Peyer's patch (tissue), 4 donors: ENCODE data around the gene BRICD5. TPM values are rescaled to one million over a fixed set of nuclear protein-coding genes. Genes with fewer than 3 reads are reported as not detected.

Source experiments
- DNase-seq, 3 donors: peaks; one replicate each; pipeline ENCODE4 v3.0.0-alpha.2; 2017 to 2019
- H3K27ac ChIP-seq, 4 donors: fragments of 200-600 bp; sonication (generic); one replicate each; pipeline ENCODE4 v1.5.1; 2016 to 2019
- H3K27me3 ChIP-seq, 2 donors: fragments of 200-600 bp; sonication (generic); one replicate each; pipeline ENCODE4 v1.5.1; 2019
- H3K36me3 ChIP-seq, 3 donors: fragments of 200-600 bp; sonication (generic); one replicate each; pipeline ENCODE4 v1.5.1; 2016 to 2019
- H3K4me1 ChIP-seq, 4 donors: fragments of 200-600 bp; sonication (generic); one replicate each; pipeline ENCODE4 v1.5.1; 2016 to 2019
- H3K4me3 ChIP-seq, 4 donors: fragments of 200-600 bp; sonication (generic); 1 replicate in 3 of 4; 2 replicates in 1 of 4; pipeline ENCODE4 v1.5.1; 2016 to 2019; ENCODE audit warnings: mild to moderate bottlenecking in 1 of 4
- H3K9me3 ChIP-seq, 4 donors: fragments of 200-600 bp; sonication (generic); one replicate each; pipeline ENCODE4 v1.5.1; 2016 to 2019; ENCODE audit warnings: mild to moderate bottlenecking in 1 of 4
- POLR2A ChIP-seq, 2 donors: fragments of 450-650 bp; IDR thresholded peaks; one replicate each; pipeline ENCODE4 v1.5.1; 2017; ENCODE audit warnings: antibody characterized with exemption in 2 of 2, mild to moderate bottlenecking in 2 of 2, moderate library complexity in 2 of 2
- total RNA-seq, 4 donors: library from RNA; depleted of rRNA; stranded (reverse); fragments of >200 nt; gene quantifications; one replicate each; pipeline ENCODE4 v1.1.0, GENCODE V29; 2016
- TF ChIP-seq, protein P1 (sequence below), 6 experiments: fragments of 450-650 bp in 4 of 6; fragments of 200-600 bp in 2 of 6; sonication (generic) in 1 of 6; IDR thresholded peaks; one replicate each; pipeline ENCODE4 v1.5.1; 2017 to 2019; ENCODE audit warnings: antibody characterized with exemption in 6 of 6, mild to moderate bottlenecking in 3 of 6, moderate library complexity in 1 of 6

Gene BRICD5
- total RNA-seq, 4 donors from 2014 or later, result 13.3 to 44.6 (median 19.8) TPM

DNA sequence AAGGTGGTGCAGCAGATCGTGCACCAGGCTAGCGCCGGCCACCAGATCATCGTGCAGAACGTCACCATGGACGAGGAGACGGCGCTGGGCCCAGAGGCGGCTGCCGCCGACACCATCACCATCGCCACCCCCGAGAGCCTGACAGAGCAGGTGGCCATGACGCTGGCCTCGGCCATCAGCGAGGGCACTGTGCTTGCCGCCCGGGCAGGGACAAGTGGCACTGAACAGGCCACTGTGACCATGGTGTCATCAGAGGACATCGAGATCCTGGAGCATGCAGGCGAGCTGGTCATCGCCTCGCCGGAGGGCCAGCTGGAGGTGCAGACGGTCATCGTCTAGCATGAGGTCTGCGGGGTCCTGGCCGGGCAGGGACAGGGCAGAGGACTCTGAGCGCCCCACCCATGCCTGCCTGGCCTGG lies 24.6 kb upstream of the BRICD5 start:
- Histone ChIP-seq H3K27me3 (peaks cover 0 to 19% of the 10 kb centered on the region in 2 donors), H3K4me1 (peaks cover 5 to 28% (median 14%) of the 10 kb centered on the region in 4 donors), H3K4me3 (no peak overlapping the region), H3K27ac (no peak overlapping the region), H3K36me3 (peaks cover 0 to 57% (median 0%) of the 10 kb centered on the region in 3 donors), H3K9me3 (no peaks in the 10 kb centered on the region)
- TF ChIP-seq, protein P1, sequence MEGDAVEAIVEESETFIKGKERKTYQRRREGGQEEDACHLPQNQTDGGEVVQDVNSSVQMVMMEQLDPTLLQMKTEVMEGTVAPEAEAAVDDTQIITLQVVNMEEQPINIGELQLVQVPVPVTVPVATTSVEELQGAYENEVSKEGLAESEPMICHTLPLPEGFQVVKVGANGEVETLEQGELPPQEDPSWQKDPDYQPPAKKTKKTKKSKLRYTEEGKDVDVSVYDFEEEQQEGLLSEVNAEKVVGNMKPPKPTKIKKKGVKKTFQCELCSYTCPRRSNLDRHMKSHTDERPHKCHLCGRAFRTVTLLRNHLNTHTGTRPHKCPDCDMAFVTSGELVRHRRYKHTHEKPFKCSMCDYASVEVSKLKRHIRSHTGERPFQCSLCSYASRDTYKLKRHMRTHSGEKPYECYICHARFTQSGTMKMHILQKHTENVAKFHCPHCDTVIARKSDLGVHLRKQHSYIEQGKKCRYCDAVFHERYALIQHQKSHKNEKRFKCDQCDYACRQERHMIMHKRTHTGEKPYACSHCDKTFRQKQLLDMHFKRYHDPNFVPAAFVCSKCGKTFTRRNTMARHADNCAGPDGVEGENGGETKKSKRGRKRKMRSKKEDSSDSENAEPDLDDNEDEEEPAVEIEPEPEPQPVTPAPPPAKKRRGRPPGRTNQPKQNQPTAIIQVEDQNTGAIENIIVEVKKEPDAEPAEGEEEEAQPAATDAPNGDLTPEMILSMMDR (IDR thresholded peaks at IDR 0.05), result no peak
- no peak for TF ChIP-seq POLR2A (IDR thresholded peaks at IDR 0.05)
- peak in 1 of 3 donors; percentile 45 for DNase-seq

DNA sequence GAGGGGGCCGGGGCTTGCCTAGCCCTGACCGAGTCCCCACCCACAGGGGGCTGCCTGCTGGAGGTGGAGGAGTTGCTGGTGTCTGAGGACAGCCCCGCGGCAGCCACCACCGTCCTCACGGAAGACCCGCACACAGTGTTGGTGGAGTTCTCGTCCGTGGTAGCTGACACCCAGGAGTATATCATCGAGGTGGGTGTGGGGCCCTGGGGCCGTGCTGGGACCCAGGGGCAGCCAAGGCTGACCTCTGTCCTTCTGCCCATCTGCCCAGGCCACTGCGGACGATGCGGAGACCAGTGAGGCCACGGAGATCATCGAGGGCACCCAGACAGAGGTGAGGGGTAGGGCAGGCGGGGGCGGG lies 24.1 kb upstream of the BRICD5 start:
- TF ChIP-seq, protein P1 (IDR thresholded peaks at IDR 0.05), result no peak
- no peak for TF ChIP-seq POLR2A (IDR thresholded peaks at IDR 0.05)
- Histone ChIP-seq H3K27me3 (peaks cover 0 to 19% of the 10 kb centered on the region in 2 donors), H3K9me3 (no peaks in the 10 kb centered on the region), H3K36me3 (peaks cover 0 to 61% (median 0%) of the 10 kb centered on the region in 3 donors), H3K27ac (no peak overlapping the region), H3K4me3 (no peak overlapping the region), H3K4me1 (peaks cover 5 to 28% (median 14%) of the 10 kb centered on the region in 4 donors)
- no peak for DNase-seq

DNA sequence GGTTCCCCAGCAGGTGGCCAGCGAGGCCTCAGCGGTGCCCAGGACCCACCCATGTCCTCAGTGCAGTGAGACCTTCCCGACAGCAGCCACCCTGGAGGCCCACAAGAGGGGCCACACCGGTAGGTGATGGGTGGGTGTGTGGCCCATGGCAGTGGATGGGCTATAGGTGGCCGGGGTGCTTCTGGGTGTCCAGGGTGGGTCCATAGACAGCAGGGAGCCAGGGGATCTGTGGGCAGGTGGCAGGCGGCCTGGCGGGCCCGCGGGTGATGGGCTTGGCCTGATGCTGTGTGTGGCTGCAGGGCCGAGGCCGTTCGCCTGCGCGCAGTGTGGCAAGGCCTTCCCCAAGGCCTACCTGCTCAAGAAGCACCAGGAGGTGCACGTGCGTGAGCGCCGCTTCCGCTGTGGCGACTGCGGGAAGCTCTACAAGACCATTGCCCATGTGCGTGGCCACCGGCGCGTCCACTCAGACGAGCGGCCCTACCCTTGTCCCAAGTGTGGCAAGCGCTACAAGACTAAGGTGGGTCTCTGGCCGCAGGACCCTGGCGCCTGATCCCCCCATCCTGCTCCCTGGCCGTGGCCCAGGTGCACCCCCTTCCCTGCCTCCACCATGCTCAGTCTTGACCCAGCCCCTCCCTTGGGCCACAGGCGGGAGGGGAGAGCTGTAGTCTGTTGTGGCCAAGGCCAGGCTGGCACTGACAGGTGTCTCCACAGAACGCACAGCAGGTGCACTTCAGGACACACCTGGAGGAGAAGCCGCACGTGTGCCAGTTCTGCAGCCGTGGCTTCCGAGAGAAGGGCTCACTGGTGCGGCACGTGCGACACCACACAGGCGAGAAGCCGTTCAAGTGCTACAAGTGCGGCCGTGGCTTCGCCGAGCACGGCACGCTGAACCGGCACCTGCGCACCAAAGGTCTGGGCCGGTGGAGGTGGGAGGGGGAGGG lies 23.5 kb upstream of the BRICD5 start:
- Histone ChIP-seq H3K9me3 (no peaks in the 10 kb centered on the region), H3K36me3 (peaks cover 0 to 68% (median 0%) of the 10 kb centered on the region in 3 donors), H3K4me3 (no peak overlapping the region), H3K27ac (no peak overlapping the region), H3K4me1 (peaks cover 5 to 28% (median 14%) of the 10 kb centered on the region in 4 donors), H3K27me3 (peaks cover 0 to 19% of the 10 kb centered on the region in 2 donors)
- TF ChIP-seq, protein P1 (IDR thresholded peaks at IDR 0.05), result no peak
- no peak for TF ChIP-seq POLR2A (IDR thresholded peaks at IDR 0.05)
- peak in 1 of 3 donors; percentile 44 for DNase-seq

DNA sequence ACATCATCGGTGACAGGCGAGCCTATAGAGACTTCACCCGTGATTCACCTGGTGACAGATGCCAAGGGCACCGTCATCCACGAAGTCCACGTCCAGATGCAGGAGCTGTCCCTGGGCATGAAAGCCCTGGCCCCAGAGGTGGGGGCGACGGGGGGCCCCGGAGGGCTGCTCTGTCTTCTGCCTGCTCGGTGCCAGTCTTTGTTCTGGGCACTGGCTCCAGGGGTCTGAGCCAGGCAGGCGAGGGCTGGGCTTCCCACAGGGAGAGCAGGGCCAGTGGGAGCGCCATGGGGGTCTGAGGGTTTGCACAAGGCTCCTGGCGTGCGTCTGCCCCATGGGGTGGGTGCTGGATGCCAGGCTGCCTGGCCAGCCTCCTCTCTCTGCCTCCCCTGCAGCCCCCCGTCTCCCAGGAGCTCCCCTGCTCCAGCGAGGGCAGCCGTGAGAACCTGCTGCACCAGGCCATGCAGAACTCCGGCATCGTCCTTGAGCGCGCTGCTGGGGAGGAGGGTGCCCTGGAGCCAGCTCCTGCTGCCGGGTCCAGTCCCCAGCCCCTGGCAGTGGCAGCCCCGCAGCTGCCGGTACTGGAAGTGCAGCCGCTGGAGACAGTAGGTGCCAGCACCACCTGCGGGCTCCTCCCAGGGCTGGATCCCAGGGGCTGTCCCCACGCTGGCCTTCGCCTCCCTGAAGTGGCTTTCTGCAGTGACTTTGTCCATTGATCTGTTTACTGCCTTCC lies 22.5 kb upstream of the BRICD5 start:
- DNase-seq, result no peak
- Histone ChIP-seq H3K9me3 (no peaks in the 10 kb centered on the region), H3K4me3 (no peak overlapping the region), H3K27me3 (peaks cover 0 to 19% of the 10 kb centered on the region in 2 donors), H3K27ac (no peak overlapping the region), H3K4me1 (peaks cover 5 to 28% (median 14%) of the 10 kb centered on the region in 4 donors), H3K36me3 (peaks cover 0 to 77% (median 0%) of the 10 kb centered on the region in 3 donors)
- TF ChIP-seq POLR2A (IDR thresholded peaks at IDR 0.05), result no peak
- TF ChIP-seq, protein P1 (IDR thresholded peaks at IDR 0.05), result no peak

DNA sequence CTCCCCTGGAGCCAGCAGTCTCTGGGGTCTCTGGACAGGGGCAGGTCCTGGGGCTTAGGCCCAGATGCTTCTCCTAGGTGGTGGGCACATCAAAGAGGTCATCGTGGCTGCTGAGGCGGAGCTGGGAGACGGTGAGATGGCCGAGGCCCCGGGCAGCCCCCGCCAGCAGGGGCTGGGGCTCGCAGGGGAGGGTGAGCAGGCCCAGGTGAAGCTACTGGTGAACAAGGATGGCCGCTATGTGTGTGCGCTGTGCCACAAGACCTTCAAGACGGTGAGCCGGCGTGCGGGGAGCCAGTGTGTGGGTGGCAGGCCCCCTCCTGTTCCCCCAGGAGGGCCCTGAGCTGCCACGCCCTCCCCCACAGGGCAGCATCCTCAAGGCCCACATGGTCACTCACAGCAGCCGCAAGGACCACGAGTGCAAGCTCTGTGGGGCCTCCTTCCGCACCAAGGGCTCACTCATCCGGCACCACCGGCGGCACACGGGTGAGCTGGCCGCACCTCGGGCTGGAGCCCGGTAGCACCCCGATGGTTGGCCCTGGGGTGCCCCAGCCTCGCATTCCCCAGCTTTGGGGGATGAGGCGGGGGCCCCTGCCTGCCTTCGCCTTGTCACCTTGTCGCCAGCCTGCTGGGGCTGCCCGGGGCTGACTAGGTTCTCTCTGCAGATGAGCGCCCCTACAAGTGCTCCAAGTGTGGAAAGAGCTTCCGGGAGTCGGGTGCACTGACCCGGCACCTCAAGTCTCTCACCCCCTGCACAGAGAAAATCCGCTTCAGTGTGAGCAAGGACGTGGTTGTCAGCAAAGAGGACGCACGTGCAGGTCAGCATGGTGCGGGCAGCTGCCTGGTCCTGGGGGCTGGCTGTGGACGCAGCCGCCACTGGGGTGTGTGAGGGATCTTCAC lies 21.7 kb upstream of the BRICD5 start:
- peaks cover 0 to 17% of the 10 kb centered on the region in 2 donors for H3K27me3 ChIP-seq
- TF ChIP-seq, protein P1 (IDR thresholded peaks at IDR 0.05), result no peak
- no peak overlapping the region for H3K27ac ChIP-seq
- H3K9me3 ChIP-seq, result no peaks in the 10 kb centered on the region
- peaks cover 5 to 23% (median 13%) of the 10 kb centered on the region in 4 donors for H3K4me1 ChIP-seq
- no peak for DNase-seq
- peaks cover 0 to 82% (median 0%) of the 10 kb centered on the region in 3 donors for H3K36me3 ChIP-seq
- no peak overlapping the region for H3K4me3 ChIP-seq
